HG03135 (cell line): ENCODE data around the gene CLDN1.
"Not testable (repeated sequence)": the region's sequence is repeated elsewhere in the genome, so short reads cannot be mapped to it uniquely, and the experiment has no call there.

Experiments used
- ATAC-seq: cut with Tn5 transposase; IDR thresholded peaks from one replicate; pipeline ENCODE4 v1.9.1; 2021; ENCODE audit warnings: mild to moderate bottlenecking, moderate library complexity; ENCODE audit not compliant: unreplicated experiment

The CLDN1 gene

DNA sequence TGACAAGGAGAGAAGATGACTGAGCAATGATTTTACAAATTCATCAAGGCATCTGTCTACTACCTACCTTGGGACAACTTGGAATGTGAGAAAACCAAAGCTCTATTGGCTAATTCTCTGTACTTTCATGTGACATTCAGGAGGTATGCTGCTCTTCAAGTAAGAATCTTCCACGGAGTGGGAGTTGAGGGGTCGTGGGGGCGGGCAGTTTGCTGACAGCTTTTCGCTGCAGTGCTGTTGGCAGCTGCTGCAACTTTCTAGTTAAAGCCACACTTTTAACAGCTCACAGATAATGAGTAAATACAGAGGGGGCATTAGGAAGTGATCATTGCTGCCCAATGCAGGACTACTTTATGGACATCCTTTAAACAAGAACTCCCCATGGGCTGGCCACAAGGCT lies 22.3 kb downstream of the CLDN1 start:
- no peak for ATAC-seq

DNA sequence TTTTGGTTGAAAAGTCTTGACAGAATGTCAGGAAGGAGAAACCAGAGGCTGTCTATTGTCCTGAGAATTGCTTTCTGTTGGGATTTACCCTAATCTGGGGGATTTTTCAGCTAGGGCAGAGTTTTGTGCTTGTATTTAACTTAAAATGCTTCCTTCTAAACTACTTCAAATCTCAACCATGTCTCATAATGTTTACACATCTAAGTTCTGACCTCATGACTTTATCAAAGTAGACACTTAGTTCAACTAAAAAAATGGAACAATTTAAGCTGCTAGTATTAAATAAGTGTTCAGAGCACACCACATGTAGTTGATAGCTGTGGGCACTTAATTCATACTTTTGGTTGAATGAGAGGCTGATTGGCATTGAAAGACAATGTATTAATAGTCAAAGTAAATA lies 28.2 kb downstream of the CLDN1 start:
- no peak for ATAC-seq

DNA sequence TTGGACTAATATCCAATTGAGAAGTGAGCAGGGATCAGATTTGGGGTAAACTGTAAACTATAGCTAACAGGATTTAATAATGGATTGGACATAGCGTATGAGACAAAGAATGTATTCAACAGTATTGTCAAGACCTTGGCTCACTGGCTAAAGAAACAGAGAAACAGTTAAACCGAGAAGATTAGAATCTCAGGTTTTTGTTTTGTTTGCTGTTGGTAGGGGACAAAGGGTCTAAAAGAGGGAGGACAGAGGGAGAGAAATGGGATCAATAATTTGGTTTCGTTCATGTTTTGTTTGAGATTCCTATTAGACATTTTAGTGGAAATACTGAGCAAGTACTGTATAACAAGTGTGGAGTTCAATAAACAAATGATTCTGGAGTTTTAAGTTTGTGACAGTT lies 28.6 kb downstream of the CLDN1 start:
- no peak for ATAC-seq

DNA sequence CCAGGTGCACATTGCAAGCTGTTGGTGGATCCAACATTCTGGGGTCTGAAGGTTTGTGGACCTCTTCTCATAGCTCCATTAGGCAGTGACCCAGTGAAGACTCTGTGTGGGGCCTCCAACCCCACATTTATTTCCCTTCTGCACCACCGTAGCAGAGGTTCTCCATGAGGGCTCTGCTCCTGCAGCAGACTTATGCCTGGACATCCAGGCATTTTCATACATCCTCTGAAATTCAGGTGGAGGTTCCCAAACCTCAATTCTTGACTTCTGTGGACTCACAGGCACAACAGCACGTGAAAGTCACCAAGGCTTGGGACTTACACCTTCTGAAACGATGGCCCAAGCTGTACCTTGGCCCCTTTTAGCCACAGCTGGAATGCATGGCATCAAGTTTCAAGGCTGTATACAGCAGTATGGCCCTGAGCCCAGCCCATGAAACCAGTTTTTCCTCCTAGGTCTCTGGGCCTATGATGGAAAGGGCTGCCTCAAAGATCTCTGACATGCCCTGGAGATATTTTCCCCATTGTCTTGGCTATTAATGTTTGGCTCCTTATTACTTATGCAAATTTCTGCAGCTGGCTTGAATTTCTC lies 30.2 kb downstream of the CLDN1 start:
- ATAC-seq, result no peak

GRCh38 chr3:190289989-190290388 lies 32.3 kb downstream of the CLDN1 start:
- no peak for ATAC-seq

DNA sequence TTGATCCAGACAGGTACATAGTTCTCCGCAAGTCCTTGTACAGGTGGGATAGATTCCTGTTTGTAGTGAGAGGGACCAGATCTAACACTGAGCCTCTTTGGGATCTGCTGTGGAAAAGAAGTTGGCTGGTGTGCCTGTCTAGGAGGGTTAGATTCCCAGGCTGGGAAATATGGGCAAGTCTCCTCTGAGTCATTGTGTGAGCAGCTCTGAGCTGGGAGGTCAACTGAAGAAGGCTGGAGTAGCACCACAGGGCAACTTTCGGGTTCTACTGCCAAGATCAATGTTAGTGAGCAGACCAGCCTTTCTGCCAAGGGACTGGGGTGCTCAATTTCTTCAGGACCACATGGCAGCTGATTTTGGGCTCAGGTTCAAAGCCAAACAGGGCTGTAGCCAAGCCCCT lies 33.4 kb downstream of the CLDN1 start:
- no peak for ATAC-seq

GRCh38 chr3:190286014-190286413 lies 36.2 kb downstream of the CLDN1 start:
- ATAC-seq, result no peak

GRCh38 chr3:190281308-190282051 lies 40.8 kb downstream of the CLDN1 start:
- ATAC-seq, result no peak

DNA sequence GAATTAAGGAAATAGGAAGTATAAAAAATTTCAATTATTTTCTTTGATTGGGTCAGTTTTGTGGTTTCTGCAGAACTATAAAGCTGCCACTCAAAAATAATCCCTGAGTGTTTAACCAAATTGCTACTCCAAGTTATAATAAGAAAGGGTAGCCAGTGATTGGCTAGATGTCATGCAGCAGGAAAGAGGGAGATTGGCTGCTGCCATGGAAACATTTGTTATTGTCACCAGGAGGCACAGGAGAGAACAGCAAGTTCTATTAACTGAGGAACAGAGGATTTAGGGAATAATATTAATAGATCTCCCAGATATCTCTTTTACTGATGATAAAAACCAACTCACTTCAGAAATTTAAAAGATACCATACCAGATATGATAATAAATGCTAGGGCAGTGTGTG lies 42.6 kb downstream of the CLDN1 start:
- ATAC-seq, result no peak

- no peak for ATAC-seq
These were observed 49.5 kb downstream of the CLDN1 start for GRCh38 chr3:190272747-190273146.

DNA sequence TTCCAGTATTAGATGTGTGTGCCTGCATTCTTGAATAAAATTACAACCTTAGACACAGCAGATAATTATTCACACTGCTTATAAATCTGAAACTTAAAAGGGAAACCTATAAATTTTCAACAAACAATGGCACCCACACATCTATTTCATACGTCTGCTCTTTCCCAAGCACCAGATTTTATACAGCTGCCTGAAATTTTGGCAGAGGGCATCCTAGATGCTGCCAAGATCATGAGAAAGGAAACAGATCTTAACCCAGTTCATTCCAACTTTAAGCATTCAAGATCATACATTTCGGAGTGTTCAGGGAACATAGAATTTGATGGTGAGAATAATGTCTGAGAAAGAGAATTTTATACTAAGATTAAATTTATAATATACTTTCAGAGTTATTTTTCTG lies 53.1 kb downstream of the CLDN1 start:
- ATAC-seq, result no peak

GRCh38 chr3:190267464-190267863 lies 54.8 kb downstream of the CLDN1 start:
- not testable (repeated sequence) for ATAC-seq

DNA sequence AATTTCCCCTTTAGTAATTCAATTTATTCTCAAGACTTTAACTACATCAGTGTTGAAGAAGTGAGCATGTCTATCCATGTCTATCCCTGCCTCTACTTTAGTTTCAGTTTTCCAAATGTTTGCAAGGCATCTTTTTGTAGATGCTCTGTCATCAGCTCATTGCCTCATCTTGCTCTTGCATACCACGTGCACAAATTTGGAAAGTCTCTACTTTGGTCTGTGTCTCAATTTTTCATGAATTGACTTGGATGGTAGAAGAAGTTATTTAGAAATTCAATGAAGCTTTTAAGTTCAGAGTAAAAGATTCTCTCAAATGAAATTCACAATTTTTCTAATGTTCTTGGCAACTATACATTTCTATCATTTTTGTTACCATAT lies 55.3 kb downstream of the CLDN1 start:
- no peak for ATAC-seq

GRCh38 chr3:190266265-190266912 lies 55.9 kb downstream of the CLDN1 start:
- ATAC-seq, result no peak

DNA sequence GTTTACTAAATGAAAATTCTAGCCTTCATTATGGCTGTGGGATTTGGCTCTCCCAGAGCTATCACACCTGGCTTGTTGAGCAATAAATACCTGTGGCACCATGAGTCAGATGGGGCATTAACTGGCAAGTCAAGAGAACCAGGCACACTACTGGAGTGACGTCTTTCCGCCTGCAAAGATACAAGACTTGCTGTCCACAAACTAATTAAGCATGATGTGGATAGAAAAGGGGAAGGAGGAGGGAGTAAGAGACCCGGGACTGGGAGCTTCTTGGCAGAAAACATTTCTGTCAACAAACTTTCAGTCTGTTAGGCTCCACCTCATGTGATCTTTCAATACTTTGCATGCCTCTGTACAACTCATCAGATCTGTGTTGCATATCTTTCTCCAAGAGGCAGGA lies 56.5 kb downstream of the CLDN1 start:
- ATAC-seq, result no peak

DNA sequence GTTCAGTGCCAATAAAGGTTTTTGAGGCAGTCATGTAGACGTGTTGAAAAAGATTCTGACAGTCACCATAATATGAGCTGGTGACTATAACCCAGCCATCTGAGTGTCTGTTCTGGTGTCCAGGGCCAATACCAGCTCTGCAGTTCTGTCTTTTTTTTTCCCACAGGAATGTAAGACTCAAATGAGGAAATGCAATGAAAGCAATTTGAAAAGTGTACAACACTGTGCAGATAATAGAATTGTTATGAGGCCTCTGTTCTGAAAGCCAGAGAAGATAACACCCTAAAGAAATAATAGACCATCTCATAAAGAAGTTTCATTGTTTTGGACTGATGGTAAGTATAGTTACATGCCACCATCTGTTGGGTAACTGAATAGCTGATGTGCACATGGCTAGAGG lies 57.1 kb downstream of the CLDN1 start:
- no peak for ATAC-seq

GRCh38 chr3:190261740-190262139 lies 60.5 kb downstream of the CLDN1 start:
- no peak for ATAC-seq

DNA sequence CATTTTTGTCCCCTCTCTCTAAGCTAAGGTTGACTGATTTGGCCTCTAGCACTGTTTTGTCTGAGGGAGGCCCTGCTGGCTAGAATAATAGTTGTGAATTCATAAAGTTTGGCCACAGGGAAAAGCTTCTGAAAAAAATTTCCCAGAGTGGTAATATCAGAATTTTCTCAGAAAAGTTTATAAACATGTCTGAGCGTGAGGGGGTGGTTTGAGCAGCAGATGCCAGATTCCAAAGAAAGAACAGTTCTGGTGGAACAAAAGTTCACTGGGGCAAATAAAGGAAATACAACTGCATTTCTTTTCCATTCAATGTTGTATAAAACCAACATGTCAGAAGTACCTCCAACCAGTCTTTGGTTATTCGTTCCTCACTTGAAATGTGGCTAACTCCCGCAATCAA lies 61.2 kb downstream of the CLDN1 start:
- ATAC-seq, result no peak

DNA sequence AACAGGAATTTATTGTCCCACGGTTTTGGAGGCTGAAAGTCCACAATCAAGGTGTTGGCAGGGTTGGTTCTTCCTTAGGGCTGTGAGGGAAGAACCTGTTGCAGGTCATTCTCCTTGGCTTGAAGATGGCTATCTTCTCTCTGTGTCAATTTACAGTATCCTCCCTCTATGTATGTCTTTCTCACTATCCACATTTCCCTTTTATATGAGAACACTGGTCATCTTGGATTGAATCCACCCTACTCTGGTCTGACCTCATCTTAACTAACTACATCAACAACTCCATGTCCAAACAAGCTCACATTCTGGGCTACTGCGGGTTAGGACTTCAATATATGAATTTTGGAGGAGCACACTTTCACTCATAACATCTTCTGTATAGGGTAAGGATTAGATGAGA lies 61.9 kb downstream of the CLDN1 start:
- ATAC-seq, result no peak

DNA sequence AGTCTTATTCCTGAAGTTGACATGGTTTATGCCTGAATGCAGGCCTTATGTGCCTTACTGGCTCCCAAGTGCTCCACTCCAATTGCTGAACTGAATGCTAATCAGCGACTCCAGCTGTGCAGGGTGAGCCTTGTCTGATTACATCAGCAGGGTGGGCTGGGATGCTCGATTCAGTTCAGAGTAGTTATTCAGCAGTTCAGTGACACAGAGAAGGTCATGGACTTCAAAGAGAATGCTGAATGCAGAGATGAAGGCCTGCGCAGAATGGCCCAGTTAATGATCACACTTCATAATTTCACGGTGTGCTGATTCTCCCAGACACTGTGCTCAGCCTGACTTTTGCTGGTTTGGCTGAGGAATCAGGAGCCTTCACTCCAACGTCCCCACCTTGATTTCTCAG lies 63.6 kb downstream of the CLDN1 start:
- ATAC-seq, result no peak
